DMS79 treated with DMSO at 0.1 percent for 48 hours (cell line): ENCODE data around the gene SLC25A44.
"Not testable (repeated sequence)": the region's sequence is repeated elsewhere in the genome, so short reads cannot be mapped to it uniquely, and the experiment has no call there.

Experiments used
- DNase-seq: peaks from one replicate; lab custom pipeline; 2025; lab: John Stamatoyannopoulos, UW

SLC25A44 gene

GRCh38 chr1:156163712-156164111 lies 30.2 kb upstream of the SLC25A44 start:
- DNase-seq = no peak

- no peak for DNase-seq
These were observed 29.6 kb upstream of the SLC25A44 start for GRCh38 chr1:156164125-156164831.

DNA sequence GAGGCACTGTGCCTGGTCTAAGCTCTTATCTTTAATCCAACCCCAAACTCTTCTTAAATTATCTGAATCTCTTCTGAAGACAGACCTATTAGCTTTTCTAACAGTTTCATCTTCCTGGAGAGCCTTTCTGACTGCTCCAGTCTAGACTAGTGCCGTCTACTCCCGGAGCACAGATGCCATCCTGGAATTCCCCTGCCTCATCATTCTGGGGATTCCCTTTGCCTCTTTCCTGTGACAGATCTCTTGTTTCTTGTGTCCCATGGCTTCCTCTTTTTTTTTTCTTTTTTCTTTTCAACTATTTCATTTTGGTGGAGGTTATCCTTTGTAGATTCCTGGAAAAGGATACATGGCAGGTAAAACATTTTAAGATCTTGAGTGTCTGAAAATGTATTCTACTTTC lies 28.8 kb upstream of the SLC25A44 start:
- no peak for DNase-seq

- DNase-seq = no peak
These were observed 26.4 kb upstream of the SLC25A44 start for GRCh38 chr1:156167536-156167935.

DNA sequence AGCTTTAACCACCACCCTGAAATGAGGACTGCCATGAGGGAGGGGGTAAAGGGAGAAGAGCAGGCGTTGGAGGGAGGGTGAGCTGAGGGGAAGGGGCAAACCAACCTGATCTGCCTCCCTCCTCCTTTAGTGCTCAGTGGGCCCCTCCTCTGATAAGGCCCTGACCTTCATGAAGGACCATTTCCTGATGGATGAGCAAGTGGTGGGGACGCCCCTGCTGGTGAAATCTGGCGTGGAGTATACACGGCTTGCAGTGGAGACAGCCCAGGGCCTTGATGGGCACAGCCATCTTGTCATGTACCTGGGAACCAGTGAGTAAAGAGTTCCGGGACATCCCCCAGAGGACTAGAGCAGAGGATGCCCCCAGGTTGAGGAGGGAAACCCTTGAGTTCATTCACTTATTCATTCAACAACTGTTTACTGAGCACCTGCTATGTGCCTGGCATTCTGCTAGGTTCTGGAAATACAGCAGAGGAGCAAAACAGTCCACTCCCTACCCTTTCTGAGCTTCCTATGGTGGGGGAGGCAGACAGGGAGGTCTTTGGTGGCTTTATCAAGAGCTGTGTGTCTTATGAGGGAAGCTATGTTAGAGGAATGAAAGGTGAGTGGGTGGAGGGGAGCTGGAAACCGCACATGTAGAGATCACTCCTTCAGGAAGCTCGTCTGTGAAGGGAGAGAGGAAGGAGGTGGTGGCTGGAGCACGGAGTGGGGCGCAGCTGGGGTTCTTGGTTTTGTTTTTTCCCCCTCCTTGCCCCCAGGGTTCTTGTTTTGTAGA lies 21.0 kb upstream of the SLC25A44 start:
- DNase-seq = no peak

- DNase-seq = no peak
These were observed 17.2 kb upstream of the SLC25A44 start for GRCh38 chr1:156176610-156177210.

DNA sequence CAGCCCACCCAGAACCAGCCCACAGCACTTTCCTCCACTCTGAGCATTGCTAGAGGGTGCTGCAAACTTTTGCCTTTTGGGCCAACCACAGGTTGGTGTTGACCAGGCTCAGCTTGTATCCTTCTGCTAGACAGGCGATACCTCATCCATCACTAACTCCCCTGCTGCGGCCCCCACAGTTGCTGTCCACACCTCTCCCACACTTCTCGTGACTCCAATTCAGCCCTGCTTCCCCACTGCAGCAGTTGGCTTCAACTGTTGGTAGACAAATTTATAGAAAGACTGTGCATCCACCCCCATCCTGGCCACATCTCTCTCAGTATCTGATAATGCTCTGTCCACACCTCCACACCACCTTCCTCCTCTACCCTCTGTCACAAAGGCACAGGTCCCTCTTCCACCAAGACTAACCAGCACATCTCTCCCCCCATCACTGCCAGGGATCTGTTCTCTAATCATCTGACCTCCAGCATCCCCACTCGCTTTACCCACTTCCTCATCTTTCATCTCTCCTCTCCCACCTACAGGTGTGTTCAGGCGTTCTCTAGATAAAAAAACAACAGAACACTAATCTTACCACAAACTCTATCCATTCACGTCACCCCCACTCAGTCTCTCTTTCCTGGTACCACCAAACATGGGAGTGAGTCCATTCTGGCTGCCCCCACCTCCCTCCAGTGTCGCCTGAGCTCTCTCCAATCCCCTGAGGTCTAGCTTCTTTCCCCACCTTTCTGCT lies 15.8 kb upstream of the SLC25A44 start:
- DNase-seq = no peak

- DNase-seq = no peak
These were observed 13.4 kb upstream of the SLC25A44 start for GRCh38 chr1:156180471-156180870.

- not testable (repeated sequence) for DNase-seq
These were observed 12.4 kb upstream of the SLC25A44 start for GRCh38 chr1:156181391-156181924.

GRCh38 chr1:156182010-156182779 lies 11.7 kb upstream of the SLC25A44 start:
- not testable (repeated sequence) for DNase-seq

DNA sequence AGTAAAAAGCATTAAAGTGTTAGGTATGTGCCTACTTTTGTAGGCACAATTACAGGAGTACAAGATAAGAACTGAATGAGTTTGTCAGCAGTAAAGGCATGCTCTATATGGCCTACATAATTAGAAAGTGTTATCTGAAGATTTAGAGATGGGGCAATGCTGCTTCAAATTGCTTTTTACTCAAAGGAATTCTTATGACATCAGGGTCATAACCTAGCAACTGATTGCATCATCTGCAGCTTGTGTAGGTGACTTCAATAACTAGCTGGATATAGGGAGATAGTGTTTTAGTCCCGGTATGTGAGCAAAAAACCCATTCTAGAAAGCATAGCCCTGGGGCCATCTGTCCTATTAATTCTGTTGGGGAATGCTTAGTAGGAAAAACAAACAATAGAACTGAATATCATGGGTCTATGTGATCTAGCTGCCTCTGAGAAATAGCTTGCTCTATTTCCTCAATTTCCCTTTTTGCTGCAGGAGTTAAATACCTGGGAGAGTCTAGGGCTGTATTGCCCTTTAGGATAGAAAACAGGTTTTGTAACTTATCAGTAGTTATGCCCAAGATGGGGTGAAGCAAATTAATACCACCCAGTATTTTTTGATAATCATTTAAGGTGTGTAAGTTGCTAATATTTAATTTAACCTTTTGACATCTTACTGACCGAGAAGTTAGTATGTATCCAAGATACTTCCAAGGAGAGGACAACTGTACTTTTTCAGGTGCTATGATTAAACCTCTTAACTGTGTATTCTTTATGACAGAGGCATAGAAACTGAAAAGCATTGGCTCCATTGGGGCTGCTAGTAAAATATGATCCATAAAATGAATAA lies 7.3 kb upstream of the SLC25A44 start:
- not testable (repeated sequence) for DNase-seq

- not testable (repeated sequence) for DNase-seq
These were observed 3.6 kb upstream of the SLC25A44 start for GRCh38 chr1:156190265-156190664.

- no peak for DNase-seq
These were observed 2.5 kb upstream of the SLC25A44 start for GRCh38 chr1:156191292-156191964.

DNA sequence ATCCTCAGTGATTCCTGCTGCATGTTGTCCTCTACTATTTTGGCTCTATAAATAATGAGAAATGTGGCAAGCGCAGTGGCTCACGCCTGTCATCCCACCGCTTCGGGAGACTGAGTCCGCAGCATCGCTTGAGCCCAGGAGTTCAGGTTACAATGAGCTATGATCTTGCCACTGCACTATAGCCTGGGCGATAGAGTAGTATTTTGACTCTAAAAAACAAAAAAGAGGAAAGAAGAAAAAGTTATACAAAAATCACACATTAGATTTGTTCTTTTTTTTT lies 756 bp upstream of the SLC25A44 start:
- DNase-seq = no peak

GRCh38 chr1:156194300-156194652 lies 372 bp downstream of the SLC25A44 start:
- no peak for DNase-seq

DNA sequence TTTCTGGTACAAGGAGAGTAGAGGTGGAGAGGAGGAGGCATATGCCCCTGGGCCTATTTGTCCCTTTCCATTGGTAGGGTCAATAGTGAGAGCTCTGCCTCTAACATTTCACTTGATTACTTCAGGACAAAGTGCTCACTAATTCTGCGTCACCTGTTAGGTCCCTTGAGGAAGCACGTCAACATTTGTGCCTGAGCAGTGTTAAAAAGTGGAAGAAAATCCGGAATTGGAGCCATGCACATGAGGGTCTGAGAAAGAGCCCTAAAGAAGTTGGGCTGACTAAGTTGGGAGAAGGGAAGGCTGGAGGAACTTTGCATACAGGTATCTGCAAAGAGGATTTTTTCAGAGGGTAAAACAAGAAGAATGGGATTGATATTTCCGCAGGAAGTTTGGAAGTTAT lies 1.9 kb downstream of the SLC25A44 start:
- DNase-seq = no peak

DNA sequence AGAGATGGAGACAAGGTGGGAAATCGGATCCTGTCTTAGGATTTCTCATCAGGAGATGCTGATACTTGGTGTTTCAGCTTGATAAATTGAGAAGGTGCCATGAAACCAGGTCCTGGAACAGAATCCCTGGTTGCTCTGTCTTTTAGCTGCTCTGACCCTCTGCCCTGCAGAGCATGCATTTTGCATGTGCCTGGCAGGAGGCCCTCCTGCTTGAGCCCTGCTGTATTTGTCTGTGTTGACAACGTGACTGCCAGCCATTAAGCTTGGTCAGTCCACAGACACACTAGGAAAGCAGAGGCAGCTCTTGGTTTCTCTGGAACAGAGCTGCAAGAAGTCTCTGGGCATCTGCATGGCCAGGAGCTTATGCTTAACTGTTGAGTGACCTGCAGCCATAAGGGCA lies 2.5 kb downstream of the SLC25A44 start:
- DNase-seq = no peak

DNA sequence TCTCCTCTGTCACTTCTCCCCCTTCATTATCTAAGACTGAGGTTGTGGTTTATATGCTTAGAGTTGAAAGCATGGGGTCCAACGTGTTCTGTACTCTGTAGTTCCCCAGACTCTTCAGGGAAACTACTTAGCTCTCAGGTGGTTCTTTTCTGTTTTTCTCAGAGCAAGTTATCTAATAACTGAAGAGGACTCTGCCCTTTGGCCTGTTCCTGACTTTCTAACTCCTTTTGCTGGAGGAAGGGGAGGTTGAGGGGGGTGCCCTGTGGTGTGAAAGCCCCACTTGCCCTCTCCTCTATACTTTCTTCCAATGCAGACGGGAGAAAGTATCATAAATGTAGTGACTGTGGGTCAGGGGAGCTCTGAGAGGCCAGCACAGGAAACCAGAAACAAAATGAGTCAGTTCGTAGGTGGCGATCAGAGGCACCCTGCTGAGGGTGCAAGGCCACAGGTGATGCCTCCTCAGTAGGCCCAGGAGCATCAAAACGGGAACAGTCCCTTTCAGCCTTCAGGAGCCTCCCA lies 5.0 kb downstream of the SLC25A44 start:
- no peak for DNase-seq

DNA sequence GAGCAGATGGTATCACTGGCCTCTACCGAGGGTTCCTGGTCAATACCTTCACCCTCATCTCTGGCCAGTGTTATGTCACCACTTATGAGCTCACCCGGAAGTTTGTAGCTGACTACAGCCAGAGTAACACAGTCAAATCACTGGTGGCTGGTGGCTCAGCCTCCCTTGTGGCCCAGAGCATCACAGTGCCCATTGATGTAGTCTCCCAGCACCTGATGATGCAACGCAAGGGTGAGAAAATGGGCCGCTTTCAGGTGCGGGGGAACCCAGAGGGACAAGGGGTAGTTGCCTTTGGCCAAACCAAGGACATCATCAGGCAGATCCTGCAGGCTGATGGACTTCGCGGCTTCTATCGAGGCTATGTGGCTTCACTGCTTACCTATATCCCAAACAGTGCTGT lies 6.1 kb downstream of the SLC25A44 start:
- DNase-seq = no peak

GRCh38 chr1:156203331-156203730 lies 9.4 kb downstream of the SLC25A44 start:
- DNase-seq = no peak
